ENCODE measurements around the gene RTF1.
A peak's percentile ranks its signal among the peaks of the same experiment; 100 is the strongest.

Gene RTF1

DNA sequence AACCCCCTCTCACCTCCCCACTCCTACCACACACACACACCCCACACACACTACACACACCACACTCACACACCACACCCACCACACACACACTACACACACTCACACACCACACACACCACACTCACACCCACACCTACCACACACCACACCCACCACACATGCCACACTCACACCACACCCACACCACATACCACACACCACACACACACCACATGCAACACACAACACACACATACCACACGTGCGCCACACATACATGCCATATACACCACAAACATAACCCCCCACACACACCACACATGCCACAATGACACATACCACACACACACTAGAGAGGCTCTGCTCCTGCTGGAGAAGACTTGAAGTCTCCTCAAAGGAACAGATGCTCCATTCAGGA, 70.9 kb downstream of the RTF1 start:
- TF ChIP-seq ZNF274 (IDR thresholded peaks at IDR 0.05; ENCODE audit: low read depth, low read length), result no peak
- no peak overlapping the region for H3K4me3 ChIP-seq (ENCODE audit: low read length)

DNA sequence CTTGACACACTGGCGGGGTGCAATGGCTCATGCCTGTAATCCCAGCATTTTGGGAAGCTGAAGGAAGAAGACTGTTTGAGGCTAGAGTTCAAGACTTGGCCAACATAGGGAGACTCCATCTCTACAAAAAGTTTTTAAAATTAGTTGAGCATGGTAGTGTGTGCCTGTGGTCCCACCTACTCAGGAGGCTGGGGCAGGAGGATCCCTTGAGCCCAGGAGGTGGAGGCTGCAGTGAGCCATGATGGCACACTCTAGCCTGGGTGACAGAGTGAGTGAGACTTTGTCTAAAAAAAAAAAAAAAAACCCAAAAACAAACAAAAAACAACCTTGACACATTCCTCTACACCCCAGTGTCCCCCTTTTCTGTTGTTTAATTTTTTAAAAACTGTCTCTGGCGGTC, 72.7 kb downstream of the RTF1 start:
- no peak for TF ChIP-seq ZNF274 (IDR thresholded peaks at IDR 0.05; ENCODE audit: low read depth, low read length)
- no peak overlapping the region for H3K4me3 ChIP-seq (ENCODE audit: low read length)

- H3K4me3 ChIP-seq (ENCODE audit: low read length), result no peak overlapping the region
- TF ChIP-seq ZNF274 (IDR thresholded peaks at IDR 0.05; ENCODE audit: low read depth, low read length), result no peak
Measured at GRCh38 chr15:41490355-41490754, 73.5 kb downstream of the RTF1 start.

DNA sequence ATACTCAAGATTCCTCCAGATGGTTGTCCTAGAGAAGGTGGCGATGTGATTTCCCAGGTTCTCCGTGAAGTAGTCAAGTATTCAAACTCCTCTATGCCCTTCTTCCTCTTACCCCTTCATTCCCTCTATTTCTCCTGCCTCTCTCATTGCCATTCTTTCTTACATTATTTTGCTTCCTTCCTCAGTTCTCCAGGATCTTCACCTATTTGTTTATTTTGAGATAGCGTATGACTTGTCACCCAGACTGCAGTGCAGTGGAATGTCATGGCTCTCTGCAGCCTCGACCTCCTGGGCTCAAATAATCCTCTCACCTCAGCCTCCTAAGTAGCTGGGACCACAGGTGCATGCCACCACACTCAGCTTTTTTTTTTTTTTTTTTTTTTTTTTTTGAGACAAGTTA, 75.0 kb downstream of the RTF1 start:
- no peak overlapping the region for H3K4me3 ChIP-seq (ENCODE audit: low read length)
- no peak for TF ChIP-seq ZNF274 (IDR thresholded peaks at IDR 0.05; ENCODE audit: low read depth, low read length)

GRCh38 chr15:41492597-41493204, 75.8 kb downstream of the RTF1 start:
- peak overlapping the region; percentile 65; the same call in 1 of the 2 replicates for H3K4me3 ChIP-seq (ENCODE audit: low read length)
- TF ChIP-seq ZNF274 (IDR thresholded peaks at IDR 0.05; ENCODE audit: low read depth, low read length), result no peak

DNA sequence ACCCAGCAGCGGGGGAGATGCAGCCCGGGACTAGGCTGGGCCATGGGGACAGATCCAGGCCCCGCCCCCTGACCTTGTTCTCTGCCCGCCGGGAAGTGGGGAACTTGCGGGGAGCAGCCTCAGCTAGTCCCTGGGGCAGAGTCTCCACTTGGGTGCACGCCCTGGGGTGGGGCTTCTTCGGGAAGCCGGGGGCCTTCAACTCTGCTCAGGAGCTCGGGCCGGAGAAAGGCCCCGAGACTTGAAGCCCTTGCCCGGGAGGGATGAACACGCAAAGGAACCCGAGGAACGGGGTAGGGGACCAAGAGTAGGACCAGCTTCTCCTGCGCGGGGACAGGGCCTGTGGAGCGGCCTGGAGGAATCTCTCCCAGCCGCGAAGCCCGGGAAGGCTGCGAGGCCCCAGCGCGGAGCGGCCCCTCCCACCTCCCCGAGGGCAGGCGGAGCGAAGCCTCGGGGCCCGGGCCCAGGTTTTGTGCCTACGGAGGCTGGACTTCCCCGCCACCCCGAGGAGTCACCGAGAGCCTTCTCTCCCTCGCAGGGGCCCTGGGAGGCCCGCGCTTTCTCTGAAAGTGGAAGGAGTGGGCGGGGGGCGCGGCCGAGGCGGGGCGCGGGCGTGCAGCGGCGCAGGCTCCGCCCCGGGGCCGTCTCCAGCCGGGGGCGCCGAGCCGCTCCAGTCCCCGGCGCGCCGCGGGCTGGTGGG, 76.5 kb downstream of the RTF1 start, which contains the start of gene ITPKA:
TSS of gene ITPKA (plus strand) at position 670 of the 697 bp plus-strand sequence. CDS start 54 bp downstream, outside the sequence.
- no peak for TF ChIP-seq ZNF274 (IDR thresholded peaks at IDR 0.05; ENCODE audit: low read depth, low read length)
- peak within 1 kb of the TSS; percentile 65; the same call in 1 of the 2 replicates for H3K4me3 ChIP-seq (ENCODE audit: low read length)

DNA sequence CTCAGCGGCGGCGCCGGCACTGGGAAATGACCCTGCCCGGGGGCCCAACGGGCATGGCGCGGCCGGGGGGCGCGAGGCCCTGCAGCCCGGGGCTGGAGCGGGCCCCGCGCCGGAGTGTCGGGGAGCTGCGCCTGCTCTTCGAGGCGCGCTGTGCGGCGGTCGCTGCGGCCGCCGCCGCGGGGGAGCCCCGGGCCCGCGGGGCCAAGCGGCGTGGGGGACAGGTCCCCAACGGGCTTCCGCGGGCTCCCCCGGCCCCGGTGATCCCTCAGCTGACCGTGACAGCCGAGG, 77.0 kb downstream of the RTF1 start:
- no peak for TF ChIP-seq ZNF274 (IDR thresholded peaks at IDR 0.05; ENCODE audit: low read depth, low read length)
- H3K4me3 ChIP-seq (ENCODE audit: low read length), result peak overlapping the region; percentile 38; the same call in 1 of the 2 replicates

GRCh38 chr15:41494190-41494921, 77.5 kb downstream of the RTF1 start:
- H3K4me3 ChIP-seq (ENCODE audit: low read length), result peak overlapping the region; percentile 38; the same call in 1 of the 2 replicates
- no peak for TF ChIP-seq ZNF274 (IDR thresholded peaks at IDR 0.05; ENCODE audit: low read depth, low read length)

DNA sequence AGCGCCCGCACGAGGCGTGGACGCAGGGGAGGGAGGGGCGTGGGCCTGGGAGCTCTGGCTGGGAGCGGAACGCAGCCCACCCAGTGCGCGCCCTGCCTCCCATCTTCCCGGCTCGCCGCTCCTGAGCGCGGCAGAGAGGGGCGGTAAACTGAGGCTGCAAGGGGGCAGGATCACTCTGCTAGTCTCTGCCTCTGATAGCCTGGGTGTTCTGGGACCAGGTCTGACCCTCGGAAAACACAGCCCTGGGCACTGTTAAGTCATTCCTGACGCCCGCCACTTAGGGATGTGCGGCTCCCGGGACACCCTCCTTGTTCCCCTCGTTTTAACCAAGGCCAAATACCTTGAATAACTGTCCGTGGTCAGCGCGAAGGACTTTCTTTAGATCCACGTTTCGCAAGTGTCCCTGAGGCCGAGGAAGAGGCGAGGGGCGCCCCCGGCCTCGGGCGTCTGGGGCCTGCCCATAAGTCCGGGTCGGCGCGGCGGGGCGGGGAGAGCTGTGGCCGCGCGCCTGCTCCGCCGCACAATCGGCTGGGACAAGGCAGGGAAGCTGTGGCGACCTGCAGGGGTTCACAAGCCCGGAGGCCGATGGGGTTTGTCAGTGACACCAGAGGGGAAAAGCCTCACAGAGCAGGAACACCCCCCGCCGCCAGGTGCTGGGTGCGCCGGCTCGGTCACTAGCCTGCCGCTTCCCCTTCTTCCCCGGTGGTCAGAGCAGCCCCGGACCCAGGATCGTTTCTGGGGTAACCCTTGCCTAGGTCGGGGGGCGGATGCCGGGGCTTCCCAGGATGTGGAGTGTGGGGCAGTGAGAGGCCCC, 78.2 kb downstream of the RTF1 start:
- H3K4me3 ChIP-seq (ENCODE audit: low read length), result peak overlapping the region; percentile 5; the same call in 1 of the 2 replicates

GRCh38 chr15:41495736-41496599, 79.1 kb downstream of the RTF1 start:
- TF ChIP-seq ZNF274 (IDR thresholded peaks at IDR 0.05; ENCODE audit: low read depth, low read length), result no peak
- peak overlapping the region; percentile 5; the same call in 1 of the 2 replicates for H3K4me3 ChIP-seq (ENCODE audit: low read length)

More for the DNA sequence above, 78.2 kb downstream of the RTF1 start:
- TF ChIP-seq ZNF274 (IDR thresholded peaks at IDR 0.05; ENCODE audit: low read depth, low read length), result no peak

DNA sequence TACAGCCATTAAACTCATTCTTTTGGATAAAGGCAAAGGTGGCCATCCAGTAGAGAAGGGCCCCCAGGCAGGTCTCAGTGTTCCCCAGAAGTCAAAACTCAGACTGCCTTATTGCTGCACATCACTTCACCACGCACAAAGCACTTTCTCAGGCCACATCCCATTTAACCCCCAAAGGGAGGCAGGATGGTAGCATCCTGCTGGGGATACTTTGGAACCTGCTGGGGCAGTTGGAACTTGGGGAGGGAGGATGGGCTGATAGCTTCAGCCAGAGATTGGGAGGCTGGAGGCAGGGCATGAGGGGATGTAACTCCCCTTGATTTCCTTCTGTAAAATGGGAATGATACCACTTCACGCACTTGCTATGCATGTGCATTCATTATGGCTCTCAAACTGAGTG, 81.8 kb downstream of the RTF1 start:
- no peak for TF ChIP-seq ZNF274 (IDR thresholded peaks at IDR 0.05; ENCODE audit: low read depth, low read length)
- H3K4me3 ChIP-seq (ENCODE audit: low read length), result no peak overlapping the region

DNA sequence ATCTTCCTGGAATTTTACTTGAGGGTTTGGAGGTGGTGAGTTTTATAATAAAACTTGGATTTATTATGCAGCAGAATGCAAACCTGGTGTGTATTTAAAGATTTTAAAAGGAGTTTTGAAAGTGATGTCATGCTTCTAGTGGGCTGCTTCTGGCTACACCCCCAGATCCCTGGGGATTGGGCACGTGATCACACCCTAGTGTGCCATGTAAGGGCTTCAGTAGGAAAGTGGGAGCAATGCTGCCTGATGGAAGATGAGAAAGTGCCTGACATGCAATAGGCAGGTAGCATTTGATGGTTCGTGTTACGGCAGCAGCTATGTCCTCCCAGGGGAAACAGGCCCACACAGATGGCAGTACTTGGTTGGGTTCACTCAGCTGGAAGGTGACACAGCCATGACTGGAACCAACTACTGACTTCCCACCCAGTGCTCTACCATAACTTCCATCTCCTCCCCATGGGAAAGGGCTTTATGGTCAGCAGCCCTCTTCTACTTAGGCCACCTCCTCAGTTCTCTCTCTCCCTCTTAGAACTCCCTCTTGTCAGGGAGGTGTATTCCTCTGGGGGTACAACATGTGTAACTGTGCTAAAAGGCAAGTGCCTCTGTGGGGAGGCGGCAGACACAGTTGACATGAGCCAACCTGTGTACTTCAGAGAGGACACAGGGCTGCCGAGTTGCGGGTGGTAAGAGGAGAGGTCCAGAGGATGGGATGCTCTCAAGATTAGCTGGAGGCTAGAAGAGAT, 82.4 kb downstream of the RTF1 start:
- no peak for TF ChIP-seq ZNF274 (IDR thresholded peaks at IDR 0.05; ENCODE audit: low read depth, low read length)
- H3K4me3 ChIP-seq (ENCODE audit: low read length), result no peak overlapping the region

All from GM08714 (cell line).